ENCODE data around the gene FAN1.

- TF ChIP-seq CTCF (IDR thresholded peaks at IDR 0.05) (no peak), POLR2AphosphoS5 (IDR thresholded peaks at IDR 0.05; ENCODE audit: insufficient read depth in 1 of 2, low read depth in 1 of 2) (no peak), POLR2A (IDR thresholded peaks at IDR 0.05) (no peak)
Observed at GRCh38 chr15:30928076-30928475, 24.4 kb downstream of the FAN1 start.

Measured in vagina (tissue), 2 donors.